Fibroblast of peridontal ligament (primary cell): ENCODE measurements around the gene EIF4A3.
"Not testable (repeated sequence)": the region's sequence is repeated elsewhere in the genome, so short reads cannot be mapped to it uniquely, and the experiment has no call there.

ENCODE experiments used
- DNase-seq: peaks from one replicate; pipeline ENCODE4 v3.0.0-alpha.2; 2010; ENCODE audit errors: extremely low read depth

The EIF4A3 gene

DNA sequence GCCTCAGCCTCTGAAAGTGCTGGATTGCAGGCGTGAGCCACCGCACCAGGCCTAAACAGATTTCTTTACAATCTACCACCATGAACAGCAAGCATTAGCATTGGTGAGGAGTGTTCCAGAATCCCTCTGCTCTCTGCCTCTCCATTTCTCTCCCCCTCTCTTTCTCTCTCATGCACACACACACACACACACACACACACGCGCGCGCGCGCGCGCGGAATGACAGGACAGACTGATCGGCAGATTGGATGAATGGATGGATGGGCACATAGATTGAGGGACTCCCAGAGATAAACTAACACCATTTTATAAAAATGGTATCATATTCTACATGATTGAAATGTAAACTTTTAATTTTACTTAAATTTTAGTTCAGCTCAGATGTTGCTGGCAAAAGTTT lies 26.2 kb upstream of the EIF4A3 start:
- DNase-seq, result no peak

DNA sequence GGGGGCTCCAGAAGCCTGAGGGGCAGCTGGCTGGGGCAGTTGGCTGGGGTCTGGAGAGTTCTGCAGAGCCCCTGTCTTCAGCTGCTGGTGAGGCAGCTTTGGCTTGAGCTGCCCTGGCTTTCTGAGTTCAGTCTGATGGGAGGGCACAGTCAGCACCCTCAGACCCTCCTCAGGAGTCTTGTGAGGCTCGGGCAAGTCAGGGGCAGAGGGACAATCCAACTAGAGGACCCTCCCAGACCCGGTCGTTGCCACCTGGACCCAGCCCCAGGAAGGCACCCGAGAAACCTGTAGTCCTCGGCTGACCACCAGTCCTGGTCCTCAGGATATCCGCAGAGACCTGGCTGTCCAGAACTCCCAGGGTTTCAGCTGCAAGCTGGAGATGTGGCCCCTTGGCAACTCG lies 24.8 kb upstream of the EIF4A3 start:
- DNase-seq, result no peak

DNA sequence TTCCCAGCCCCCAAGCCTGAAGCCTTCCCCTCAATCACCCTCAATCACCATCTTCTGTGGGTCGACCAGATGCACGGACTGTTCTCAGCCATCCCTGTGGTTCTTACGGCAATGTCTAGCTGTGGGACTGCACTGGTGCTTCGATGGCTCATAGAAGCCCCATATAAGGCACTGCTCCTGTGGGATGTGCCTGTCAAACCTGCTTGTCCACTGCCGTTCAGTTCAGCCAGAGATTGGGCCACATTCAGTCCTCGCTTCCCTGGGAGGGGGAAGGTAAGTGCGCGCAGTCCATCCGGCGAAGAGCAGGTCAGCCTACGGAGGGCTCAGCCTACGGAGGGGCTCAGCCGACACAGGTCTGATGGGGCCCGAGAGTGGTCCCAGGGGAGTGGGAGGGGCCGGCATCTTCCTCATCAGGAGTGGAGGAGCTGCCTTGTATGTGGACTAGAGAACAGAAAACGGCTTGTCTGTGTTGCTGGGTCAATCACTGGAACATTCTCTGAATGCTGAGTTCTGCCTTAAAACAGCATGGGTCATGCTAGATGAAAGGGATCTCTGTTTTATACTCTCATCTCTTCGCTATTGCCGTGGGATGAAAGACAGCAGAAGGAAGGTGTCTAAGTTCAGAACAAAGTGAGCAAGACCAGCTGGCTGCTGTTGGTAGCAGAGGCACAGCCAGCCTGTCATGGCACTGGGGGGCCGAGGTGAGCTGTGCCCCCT lies 23.0 kb upstream of the EIF4A3 start, which contains the start of gene CARD14:
Gene CARD14 (plus strand): TSS at position 247 of the 717 bp plus-strand sequence. CDS start 11,409 bp downstream, outside the sequence.
- DNase-seq, result no peak

DNA sequence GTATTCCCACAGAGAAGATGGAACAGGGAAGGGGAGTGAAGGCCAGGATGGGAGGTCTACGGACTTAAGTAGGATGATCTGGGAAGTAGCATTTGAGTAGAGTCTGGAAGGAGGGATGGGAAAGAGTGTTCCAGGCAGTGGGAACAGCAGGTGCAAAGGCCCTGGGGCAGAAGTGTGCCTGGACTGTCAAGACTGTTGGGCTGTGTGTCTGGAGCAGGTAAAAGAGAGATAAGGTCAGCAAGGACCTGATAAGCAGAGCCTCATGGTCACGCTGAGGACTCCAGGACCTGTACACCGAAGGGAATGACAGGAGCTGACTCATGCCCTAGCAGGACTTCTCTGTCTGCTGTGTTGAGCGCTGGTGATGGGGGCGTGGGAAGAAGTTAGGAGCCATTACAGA lies 22.2 kb upstream of the EIF4A3 start:
- no peak for DNase-seq

DNA sequence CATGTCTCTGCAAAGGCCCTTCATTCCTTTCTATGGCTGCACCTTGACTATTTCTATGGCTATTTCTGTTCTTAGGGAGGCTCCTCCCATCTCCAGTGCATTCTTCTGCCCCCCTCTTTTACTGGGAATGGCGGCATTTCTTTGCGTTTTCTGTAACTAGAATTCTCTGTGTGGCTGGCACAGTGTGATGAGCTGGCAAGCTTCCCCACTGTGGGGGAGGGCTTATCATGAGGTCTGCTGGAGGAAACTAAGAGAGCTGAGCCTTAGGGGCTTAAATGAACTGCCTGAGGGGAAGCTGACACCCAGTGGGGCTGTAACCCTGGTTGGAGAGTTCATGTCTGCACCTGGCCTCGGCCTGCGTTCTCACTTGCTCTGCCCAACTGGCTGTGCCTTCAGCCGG lies 21.4 kb upstream of the EIF4A3 start:
- no peak for DNase-seq

DNA sequence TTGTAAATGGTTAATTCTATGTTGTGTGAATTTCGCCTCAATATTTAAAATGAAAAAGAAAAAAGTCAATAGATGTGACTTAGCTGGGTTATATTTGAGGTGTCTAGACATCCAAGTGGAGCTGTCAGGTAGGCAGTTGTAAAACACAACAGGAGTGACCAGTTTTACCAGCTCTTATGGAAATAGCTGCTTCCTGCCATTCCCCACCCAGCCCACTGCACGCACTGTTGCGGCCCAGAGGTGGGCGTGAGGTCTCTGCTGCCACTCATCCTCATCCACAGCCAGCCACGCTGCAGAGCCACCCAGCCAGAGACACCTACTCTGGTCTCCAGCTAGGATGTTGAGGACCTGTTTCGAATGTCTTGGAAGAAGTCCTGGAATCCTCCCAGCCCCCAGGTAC lies 19.5 kb upstream of the EIF4A3 start:
- DNase-seq, result no peak

DNA sequence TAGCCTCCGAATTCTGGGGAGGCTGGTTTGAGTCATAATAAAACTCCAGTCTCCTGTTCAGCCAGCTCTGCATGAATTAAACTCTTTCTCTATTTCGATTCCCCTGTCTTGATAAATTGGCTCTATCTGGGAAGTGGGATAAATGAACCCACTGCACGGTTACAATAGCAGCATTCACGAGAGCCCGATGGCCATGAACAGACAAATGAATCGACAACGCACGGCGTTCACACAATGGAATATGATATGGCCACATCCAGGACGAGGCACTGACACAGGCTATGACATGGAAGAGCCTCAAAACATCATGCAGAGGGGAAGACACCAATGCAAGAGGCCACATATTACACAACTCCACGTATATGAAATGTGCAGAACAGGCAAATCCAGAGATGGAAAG lies 17.3 kb upstream of the EIF4A3 start:
- no peak for DNase-seq

DNA sequence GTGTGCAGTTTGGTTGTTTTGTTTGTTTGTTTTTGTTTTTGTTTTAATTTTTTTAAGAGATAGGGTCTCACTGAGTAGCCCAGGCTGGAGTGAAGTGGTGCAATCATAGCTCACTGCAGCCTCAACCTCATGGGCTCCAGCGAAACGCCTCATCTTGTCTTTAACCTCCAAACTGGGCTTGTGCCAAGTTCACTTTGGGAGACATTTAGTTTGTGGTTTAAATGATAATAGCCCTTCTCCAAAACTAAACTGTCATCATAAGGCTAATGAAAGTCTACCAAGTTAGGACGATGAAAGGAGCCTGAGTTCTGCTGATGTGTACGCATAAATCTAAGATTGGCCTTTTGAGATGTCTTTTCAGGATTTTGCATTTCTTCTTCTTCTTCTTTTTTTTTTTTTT lies 16.4 kb upstream of the EIF4A3 start:
- no peak for DNase-seq

DNA sequence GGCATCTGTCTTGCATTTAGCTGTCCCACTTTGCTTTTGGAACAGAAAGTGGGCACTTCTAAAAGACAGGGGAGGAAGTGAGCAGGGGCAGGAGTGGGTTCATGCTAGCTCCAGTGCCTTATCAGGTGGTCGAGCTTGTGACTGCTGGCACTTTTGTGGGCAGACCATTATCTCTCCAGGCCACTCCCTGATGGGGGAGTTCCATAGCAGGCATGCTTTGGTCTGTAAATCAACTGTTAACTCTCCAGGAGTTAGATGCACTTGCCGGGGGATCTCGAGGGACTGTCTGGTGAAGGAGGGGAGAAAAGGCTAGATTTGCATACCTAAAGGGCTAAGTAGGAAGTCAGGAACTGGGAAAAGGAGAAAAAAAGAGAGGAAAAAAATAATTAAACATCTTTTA lies 13.6 kb upstream of the EIF4A3 start:
- no peak for DNase-seq

DNA sequence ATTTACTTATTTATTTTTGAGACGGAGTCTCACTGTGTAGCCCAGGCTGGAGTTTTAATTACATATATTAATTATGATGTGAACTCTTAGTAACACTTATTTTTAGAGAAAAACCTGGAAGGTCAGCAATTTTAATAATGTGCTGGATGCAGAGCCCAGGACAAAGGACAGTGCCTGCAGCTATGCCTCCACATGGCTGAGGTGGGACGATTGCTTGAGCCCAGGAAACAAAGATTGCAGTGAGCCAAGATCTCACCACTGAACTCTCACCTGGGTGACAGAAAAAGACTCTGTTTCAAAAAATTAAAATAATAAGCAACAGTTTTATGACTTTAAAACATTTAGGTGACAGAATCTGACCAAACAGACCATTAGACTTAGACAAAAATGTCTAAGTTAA lies 11.9 kb upstream of the EIF4A3 start:
- no peak for DNase-seq

DNA sequence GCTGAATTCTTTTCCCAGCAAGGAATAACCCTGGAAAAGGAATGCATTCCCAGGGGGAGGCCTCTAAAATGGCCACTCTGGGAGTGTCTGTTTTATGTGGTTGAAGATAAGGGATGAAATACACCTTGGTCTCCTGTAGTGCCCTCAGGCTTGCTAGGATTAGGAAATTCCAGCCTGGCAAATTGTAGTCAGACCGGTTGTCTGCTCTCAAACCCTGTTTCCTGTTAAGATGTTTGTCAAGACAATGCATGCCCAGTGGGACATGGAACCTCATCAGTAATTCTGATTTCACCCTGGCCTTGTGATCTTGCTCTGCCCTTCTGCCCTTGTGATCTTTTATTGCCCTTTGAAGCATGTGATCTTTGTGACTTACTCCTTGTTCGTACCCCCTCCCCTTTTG lies 8.7 kb upstream of the EIF4A3 start:
- not testable (repeated sequence) for DNase-seq

DNA sequence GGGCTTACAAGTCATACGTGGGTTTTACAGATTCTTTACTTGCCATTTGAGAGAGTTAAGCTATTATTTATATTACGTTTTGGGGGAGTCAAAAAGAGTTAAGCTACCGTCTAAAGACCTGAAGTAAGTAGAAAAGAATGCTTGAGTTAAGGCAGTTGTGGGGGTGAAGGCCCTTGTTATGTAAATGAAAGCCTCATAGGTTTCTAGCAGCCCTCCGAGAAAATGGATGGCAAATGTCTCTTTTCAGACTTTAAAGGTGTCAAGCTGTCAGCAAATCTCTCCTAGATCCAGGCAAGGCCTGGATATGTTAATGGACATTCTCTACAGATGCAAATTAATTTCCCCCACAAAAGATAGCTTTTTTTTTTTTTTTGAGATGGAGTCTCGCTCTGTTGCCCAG lies 7.2 kb upstream of the EIF4A3 start:
- no peak for DNase-seq

DNA sequence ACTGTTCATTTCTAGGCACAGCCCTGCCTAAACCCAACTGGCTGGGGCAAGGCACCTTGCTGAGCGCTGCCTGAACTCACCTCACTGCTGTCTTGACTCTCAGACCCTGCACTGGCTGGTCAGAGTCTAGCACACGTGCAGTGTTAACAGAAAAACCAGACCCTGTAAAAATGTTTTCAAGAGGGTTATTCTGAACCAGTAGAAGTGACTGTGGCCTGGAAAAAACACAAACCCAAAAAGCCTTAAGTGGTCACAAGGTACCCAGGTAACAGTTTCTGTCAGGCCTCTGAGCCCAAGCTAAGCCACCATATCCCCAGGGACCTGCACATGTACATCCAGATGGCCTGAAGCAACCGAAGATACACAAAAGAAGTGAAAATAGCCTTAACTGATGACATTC lies 6.1 kb upstream of the EIF4A3 start:
- no peak for DNase-seq

DNA sequence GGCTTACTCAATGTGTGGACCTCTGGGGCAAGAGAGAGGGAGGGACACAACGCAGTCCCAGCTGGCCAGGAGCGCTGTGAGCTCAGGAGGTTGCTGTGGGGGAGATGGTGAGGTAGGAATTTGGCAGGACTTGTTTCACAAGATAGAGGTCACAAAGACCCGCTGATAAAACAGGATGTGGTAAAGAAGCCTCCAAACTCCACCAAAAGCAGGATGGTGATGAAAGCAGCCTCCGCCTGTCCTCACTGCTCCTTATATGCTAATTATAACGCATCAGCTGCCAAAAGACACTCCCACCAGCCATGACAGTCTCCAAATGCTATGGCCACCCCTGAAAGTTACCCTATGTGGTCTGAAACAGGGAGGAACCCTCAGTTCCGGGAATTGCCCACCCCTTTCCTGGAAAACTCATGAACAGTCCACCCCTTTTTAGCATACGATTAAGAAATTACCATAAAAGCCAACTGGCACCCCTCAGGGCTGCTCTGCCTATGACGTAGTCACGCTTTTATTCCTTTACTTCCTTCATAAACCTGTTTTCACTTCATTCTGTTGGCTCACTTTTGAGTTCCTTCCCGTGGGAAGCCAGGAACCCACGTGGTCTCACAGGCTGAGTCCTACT lies 5.3 kb upstream of the EIF4A3 start:
- peak; percentile 10 for DNase-seq

DNA sequence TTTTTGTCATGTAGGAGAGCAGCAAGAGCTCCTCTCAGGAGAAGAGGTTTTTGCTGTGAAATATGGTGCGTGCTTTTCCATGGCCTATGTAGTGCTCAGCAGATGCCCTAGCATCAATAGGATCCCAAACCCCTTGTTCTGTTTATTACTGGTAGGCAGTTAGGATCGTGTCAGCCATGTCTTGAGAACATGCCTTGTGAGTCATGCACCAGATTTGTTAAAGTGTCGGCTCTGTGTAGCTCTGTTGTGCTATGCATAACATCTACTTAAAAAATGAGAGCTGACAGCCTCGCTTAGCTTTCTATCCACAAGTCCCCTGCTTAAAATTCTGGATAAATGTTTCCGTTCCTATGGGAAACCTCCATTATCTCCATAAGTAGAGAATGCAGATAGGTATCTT lies 4.4 kb upstream of the EIF4A3 start:
- peak; percentile 73 for DNase-seq

DNA sequence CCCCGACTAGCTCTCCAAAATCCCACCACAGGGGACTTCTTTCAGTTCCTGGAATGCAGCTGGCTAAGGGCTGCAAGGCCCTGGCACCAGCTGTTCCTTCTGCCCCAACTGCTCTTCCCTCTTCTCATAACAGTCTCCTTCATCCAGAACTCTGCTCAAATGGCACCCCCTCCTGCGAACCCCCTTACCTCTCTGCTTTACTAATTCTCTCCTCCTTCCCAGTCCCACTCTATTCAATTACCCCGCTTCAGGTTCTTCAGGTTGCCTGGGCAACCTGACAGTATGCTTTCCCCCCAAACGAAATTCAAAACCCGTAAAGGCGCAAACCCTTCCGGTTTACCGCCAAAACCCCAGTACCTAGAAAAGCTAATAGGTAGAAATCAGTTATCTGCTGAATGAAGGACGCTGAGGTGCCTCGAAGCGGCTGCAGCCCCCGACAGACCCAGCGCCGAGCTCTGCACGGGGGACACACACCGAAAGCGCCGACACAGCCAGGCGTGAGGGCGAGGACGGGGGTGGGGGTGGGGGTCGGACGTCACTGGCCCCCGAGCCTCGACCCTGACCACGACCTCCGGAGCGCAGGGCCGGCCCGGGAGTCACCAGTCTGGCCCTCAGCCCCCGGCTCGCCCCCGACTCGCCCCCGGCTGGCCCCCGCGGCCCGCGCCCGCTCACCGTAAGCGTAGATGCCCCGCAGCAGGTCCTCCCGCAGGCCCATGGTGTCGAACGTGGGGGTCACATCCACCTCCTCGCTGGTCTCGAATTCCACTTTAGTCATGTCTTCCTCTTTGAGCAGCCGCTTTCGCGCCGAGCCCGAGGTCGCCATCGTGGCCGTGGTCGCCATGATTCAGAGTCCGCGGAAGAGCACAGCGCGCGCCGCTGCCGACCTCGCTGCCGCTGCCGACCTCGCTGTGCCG lies 550 bp downstream of the EIF4A3 start:
- DNase-seq, result peak; percentile 38

DNA sequence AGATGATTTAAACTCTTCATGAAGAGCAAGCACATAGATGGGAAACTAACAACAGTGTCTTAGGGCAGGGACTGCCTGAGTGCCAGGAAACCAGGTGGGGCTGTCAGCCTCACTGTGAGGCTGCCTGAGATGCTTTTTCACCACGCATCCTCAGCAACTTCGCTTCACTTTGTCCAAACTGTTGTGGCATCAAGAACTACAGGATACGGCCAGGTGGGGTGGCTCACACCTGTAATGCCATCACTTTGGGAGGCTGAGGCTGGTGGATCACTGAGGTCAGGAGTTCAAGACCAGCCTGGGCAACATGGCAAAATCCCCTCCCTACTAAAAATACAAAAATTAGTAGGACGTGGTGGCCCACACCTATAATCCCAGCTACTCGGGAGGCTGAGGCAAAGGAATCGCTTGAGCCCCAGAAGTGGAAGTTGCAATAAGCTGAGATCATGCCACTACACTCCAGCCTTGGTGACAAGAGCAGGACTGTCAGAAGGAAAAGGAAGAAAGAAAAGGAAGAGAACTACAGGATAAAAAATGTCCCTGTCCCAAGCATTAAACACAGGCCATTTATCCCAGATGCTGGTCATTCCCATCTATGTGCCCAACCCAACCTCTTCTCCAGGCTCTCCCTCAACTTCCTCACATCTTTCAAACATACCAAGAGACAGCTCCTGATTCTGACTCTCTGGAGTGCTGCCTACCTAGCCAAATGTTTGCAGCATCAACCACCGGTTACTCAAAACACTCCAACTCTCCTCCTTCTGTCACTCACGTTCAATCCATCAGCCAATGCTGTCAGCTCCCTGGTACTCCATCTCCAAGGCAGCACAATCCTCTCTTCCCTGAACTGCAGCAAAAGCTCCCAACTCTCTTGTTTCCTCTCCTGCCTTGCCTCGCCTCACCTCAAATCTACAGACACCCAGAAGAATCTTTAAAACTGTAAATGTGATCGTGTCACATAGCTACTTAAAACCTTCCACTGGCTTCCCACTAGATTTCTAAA lies 1.6 kb downstream of the EIF4A3 start:
- no peak for DNase-seq

DNA sequence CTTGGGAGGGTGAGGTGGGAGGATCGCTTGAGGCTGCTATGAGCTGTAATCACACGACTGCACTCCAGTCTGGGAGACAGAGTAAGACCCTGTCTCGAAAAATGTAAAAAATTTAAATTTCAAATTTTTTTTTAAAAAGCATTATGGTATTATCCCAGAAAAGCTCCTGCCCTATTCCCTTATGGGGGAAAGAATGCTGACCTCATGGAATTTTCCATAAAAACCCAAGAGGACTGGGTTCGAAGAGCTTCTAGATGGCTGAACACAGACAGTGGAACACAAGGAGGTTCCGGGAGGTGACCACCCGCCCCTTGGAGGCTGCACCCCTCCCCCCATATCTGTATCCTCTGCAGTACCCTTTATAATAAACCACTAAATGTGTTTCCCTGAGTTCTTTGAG lies 4.0 kb downstream of the EIF4A3 start:
- DNase-seq, result no peak

DNA sequence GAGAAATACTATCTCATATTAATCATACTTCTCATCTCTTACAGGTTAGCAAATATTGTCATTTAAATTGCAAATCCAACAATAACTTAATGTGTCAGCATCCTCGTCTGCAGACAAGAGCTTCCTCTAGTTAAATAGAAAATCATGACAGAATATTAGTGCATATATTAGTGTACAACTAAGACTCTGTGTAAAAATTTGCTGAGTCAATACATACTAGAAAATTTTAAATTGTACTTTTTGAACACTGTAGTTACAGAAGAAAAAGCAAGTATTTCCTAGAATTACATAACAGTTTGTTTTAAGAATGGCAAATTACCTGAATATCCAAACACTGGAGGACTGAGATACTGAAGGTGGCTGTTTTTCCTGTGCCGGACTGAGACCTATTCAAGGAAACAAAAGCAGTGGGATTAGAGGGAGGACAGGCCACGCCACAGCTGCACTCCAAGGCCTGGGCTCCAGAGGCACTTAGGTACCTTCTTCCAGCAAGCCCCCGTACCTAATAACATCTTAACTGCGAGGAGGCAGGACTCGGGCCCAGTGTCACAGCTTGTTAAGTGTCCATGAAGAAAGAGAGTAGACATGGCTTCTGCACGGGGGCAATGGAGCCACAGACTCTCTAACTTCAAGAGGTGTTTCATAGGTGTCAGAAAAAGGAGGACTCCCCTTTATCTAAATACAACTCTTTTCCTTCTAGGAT lies 5.3 kb downstream of the EIF4A3 start:
- DNase-seq, result no peak

DNA sequence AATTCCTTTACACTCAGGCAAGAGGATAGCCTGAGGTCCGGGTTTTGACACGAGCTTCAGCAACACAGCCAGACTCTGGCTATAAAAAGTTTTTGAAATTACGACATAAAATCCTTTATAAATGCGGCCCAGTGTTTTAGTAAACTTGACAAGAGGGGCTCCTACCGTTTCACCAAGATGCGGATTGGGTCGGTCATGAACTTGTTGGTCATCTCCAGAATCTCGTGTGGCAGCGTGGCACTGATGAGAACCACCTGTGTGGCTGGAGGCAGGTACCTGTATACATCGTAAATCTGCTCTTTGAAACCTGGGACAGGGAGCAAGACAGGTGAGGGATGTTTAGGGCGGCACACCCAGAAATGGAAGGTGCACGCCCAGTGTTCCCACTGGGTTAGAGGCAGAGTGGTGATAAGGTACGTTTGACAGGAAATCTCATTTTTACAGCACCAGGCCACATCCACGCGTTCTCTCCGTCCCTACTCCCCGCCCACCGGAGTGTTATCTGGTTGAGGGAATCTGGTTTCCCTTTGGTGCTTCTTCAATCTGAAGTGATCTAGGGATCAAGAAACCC lies 8.0 kb downstream of the EIF4A3 start:
- DNase-seq, result no peak
